ENCODE data around the gene RAB14. TPM values are rescaled to one million over a fixed set of nuclear protein-coding genes. Genes with fewer than 3 reads are reported as not detected.

Gene RAB14
- total RNA-seq, 2 experiments from 2014 or later, result 54.3 to 55.5 TPM

DNA sequence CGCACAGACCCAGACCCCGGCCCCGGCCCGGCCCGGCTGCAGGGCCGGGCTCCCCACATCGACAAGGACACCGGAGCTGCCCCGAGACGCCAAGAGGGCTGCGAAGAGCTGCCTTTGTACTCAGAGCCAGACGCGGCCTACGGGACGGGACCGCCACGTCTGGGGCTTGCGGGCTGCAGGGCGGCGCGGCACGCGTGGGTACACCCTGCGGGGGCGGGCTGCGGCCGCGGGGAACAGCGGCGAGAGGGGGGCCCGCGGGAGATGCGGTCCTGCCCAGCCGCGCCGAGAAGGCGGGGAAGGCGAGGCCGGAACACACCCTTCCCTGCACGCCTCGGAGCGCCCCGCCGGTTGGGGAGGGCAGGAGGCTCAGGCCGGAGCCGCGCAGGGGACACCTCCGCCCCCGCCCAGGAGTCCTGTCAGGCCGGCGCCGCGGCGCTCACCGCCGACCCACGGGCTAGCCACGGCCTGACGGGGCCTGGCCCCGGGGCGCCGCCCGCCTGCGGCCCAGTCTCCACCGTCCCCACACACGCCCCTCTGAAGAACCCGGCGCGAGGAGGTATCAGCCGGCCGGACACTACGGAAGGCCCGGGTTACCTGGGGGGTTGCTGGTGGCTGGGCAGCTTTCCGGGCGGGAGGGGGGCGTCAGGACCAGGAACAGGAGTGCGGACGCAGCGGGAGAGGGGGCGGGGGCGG is 478 bp downstream of the RAB14 start:
- Mint-ChIP-seq H3K4me3 (peak overlapping the region; percentile 94), H3K27ac (peak overlapping the region; percentile 96), H3K9me3 (no peaks in the 10 kb centered on the region), H3K27me3 (no peaks in the 10 kb centered on the region), H3K36me3 (ENCODE audit: low read depth) (peaks cover 9% of the 10 kb centered on the region), H3K4me1 (ENCODE audit: low read depth) (peaks cover 42% of the 10 kb centered on the region)
- POLR2A ChIA-PET, result interaction anchor here (0.6 to 1.9 kb wide), 9 partner anchors 9 to 154 kb away, joined by 3 to 6 read pairs (median 3); no protein-coding TSS in a partner anchor
- TF ChIP-seq, protein P1, sequence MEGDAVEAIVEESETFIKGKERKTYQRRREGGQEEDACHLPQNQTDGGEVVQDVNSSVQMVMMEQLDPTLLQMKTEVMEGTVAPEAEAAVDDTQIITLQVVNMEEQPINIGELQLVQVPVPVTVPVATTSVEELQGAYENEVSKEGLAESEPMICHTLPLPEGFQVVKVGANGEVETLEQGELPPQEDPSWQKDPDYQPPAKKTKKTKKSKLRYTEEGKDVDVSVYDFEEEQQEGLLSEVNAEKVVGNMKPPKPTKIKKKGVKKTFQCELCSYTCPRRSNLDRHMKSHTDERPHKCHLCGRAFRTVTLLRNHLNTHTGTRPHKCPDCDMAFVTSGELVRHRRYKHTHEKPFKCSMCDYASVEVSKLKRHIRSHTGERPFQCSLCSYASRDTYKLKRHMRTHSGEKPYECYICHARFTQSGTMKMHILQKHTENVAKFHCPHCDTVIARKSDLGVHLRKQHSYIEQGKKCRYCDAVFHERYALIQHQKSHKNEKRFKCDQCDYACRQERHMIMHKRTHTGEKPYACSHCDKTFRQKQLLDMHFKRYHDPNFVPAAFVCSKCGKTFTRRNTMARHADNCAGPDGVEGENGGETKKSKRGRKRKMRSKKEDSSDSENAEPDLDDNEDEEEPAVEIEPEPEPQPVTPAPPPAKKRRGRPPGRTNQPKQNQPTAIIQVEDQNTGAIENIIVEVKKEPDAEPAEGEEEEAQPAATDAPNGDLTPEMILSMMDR (IDR thresholded peaks at IDR 0.05), result no peak
- intact Hi-C loops (cut with micrococcal nuclease), result no loop called here
- CTCF ChIA-PET, result interaction anchor here (1.0 to 2.1 kb wide), 8 partner anchors 11 to 119 kb away, joined by 3 to 25 read pairs (median 4); no protein-coding TSS in a partner anchor
- ATAC-seq, result peak; percentile 11
- peak; percentile 43 for DNase-seq

DNA sequence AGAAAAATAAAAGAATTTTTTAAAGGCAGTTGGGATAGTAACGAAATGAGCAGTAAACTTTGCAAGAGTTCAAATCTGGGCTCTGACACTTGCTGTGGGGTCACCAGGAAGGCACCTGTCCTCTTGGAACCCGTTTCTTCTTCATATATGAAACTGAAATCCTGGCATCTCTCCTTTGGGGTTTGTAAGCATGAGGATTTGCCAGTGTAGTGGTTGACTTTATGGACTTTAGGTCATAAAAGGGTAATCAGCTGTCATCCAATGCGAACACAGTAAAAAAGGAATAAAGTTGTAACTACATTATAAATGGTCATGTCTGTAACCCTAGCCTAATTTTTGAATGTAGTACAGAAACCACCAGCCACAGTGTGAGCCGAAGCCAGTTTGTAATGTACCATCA is 1.3 kb downstream of the RAB14 start:
- intact Hi-C loops (cut with micrococcal nuclease), result no loop called here

DNA sequence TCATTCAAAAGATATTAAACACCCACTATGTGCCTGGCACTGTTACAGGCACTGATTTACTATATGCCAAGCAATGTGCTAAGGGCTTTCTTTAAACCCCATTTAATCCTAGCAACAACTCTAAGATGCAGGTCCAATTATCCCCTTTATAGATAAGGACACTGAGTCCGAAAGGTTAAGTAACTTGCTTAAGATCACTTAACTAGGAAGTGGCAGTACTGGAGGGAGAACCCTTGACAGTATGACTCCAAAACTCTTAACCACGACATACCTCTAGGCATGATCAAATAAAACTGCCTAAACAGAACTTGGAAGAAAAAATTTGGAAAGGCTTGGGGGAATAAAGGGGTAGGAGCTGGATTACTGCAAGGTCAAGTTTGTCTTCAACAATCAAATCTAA is 1.7 kb downstream of the RAB14 start:
- intact Hi-C loops (cut with micrococcal nuclease), result no loop called here
- Mint-ChIP-seq H3K36me3 (ENCODE audit: low read depth) (peaks cover 9% of the 10 kb centered on the region), H3K27ac (peak overlapping the region; percentile 84), H3K9me3 (no peaks in the 10 kb centered on the region), H3K4me3 (peak overlapping the region; percentile 94), H3K27me3 (no peaks in the 10 kb centered on the region), H3K4me1 (ENCODE audit: low read depth) (peaks cover 55% of the 10 kb centered on the region)
- DNase-seq (no peak), ATAC-seq (no peak)
- POLR2A ChIA-PET, result interaction anchor here (0.7 to 1.2 kb wide), 4 partner anchors 14 to 82 kb away, joined by 3 to 4 read pairs (median 3); no protein-coding TSS in a partner anchor
- CTCF ChIA-PET, result interaction anchor here (1.1 to 3.1 kb wide), 6 partner anchors 10 to 201 kb away, joined by 3 to 16 read pairs (median 4); no protein-coding TSS in a partner anchor
- TF ChIP-seq, protein P1 (IDR thresholded peaks at IDR 0.05), result no peak

More for the DNA sequence above, 1.3 kb downstream of the RAB14 start:
- TF ChIP-seq, protein P1 (IDR thresholded peaks at IDR 0.05), result no peak
- Mint-ChIP-seq H3K4me1 (ENCODE audit: low read depth) (peaks cover 50% of the 10 kb centered on the region), H3K27ac (peak overlapping the region; percentile 84), H3K9me3 (no peaks in the 10 kb centered on the region), H3K27me3 (no peaks in the 10 kb centered on the region), H3K4me3 (peak overlapping the region; percentile 94), H3K36me3 (ENCODE audit: low read depth) (peaks cover 9% of the 10 kb centered on the region)
- DNase-seq (no peak), ATAC-seq (no peak)
- ChIA-PET CTCF (interaction anchor here (1.3 to 3.1 kb wide), 5 partner anchors 11 to 200 kb away, joined by 4 to 16 read pairs (median 4); no protein-coding TSS in a partner anchor), POLR2A (interaction anchor here (0.7 to 1.8 kb wide), 5 partner anchors 16 to 82 kb away, joined by 3 to 5 read pairs (median 3); no protein-coding TSS in a partner anchor)

DNA sequence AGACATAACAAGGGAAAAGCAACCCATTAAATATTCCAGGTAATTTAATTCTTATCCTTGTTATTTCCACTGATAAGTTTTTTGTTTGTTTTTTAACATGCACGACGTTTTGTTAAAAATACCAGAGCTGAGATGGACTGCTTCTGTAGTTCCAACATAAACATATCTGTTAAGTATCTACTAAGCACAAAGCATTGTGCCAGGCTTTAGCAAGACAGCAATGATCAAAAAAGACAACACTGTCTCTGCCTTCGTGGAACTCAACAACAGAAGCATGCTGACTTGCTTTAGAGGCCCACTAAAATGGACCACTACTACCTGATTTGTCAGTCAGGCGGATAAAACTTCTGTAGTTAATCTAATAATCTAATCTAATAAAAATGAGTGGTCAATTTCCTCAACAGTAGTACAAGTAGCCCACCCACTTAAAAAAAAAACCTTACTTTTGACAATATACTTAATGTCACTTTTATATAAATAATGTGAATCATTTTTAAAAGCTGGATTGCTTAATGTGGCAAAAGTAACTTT is 3.1 kb downstream of the RAB14 start:
- Mint-ChIP-seq H3K4me3 (peak overlapping the region; percentile 94), H3K36me3 (ENCODE audit: low read depth) (peaks cover 9% of the 10 kb centered on the region), H3K27me3 (no peaks in the 10 kb centered on the region), H3K9me3 (no peaks in the 10 kb centered on the region), H3K4me1 (ENCODE audit: low read depth) (peaks cover 59% of the 10 kb centered on the region), H3K27ac (no peak overlapping the region)
- intact Hi-C loops (cut with micrococcal nuclease), result no loop called here
- ChIA-PET POLR2A (interaction anchor here (0.6 to 1.2 kb wide), 3 partner anchors 13 to 110 kb away, joined by 3 to 5 read pairs (median 3); no protein-coding TSS in a partner anchor), CTCF (interaction anchor here (1.4 to 3.1 kb wide), 4 partner anchors 9 to 202 kb away, joined by 4 to 16 read pairs (median 6); no protein-coding TSS in a partner anchor)
- DNase-seq, result no peak
- no peak for ATAC-seq
- TF ChIP-seq, protein P1 (IDR thresholded peaks at IDR 0.05), result no peak

Data from activated CD8-positive, alpha-beta T cell treated with anti-CD3 and anti-CD28 coated beads for 36 hours (primary cell).